Occipital lobe (tissue), 3 donors: ENCODE results near the gene BGLAP. TPM values are rescaled to one million over a fixed set of nuclear protein-coding genes. Genes with fewer than 3 reads are reported as not detected.

Experiments
- DNase-seq: peaks from one replicate; lab custom pipeline; 2025; lab: John Stamatoyannopoulos, UW
- small RNA-seq: library from RNA; depleted of rRNA; stranded (forward); fragments of <200 nt; gene quantifications from one replicate; pipeline ENCODE3, GENCODE V24; 2014
- total RNA-seq: library from RNA; depleted of rRNA; stranded (reverse); fragments of >200 nt; gene quantifications from one replicate; pipeline ENCODE4 v1.2.3, GENCODE V29; 2014

BGLAP gene
- total RNA-seq, 1 donor from 2014 or later, result not detected

DNA sequence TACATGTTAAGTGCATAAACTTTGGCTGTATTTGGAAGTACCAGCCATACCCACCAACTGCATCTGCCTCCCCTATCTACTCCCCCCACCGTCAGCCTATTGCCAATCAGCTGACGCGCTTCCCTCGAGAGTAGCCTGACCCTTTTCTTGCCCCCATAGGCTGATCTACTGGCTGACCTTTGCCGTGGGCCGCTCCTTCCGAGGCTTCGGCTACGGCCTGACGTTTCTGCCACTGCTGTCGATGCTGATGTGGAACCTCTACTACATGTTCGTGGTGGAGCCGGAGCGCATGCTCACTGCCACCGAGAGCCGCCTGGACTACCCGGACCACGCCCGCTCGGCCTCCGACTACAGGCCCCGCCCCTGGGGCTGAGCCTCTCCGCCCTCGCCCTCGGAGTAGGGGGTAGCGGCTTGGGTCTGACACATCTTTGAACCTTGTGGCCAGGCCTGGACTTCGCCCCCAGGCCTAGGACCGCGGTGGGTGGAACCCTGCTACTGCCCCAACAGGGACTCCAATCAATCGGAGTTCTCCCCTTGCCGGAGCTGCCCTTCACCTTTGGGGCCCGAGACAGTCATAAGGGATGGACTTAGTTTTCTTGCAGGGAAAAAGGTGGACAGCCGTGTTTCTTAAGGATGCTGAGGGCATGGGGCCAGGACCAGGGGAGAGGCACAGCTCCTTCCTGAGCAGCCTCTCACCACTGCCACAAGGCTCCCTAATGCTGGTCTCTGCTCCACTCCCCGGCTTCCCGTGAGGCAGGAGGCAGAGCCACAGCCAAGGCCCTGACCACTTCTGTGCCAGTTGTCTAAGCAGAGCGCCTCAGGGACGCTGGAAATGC lies 49.5 kb downstream of the BGLAP start:
- peak; percentile 78 for DNase-seq

Small RNA genes lying within 50 kb of the gene (small RNA-seq; reads per million reads assigned to genes)
- gene RF00568, result not detected

Other genes starting within 250 kb of the BGLAP start
- gene SSR2, start 221.2 kb upstream of the BGLAP start, total RNA-seq, result 193 TPM
- 25.9 TPM for gene UBQLN4, start 188.4 kb upstream of the BGLAP start, total RNA-seq
- 30.7 TPM for gene LAMTOR2, start 187.4 kb upstream of the BGLAP start, total RNA-seq
- gene RAB25, start 181.0 kb upstream of the BGLAP start, total RNA-seq, result not detected
- 42.4 TPM for gene MEX3A, start 159.7 kb upstream of the BGLAP start, total RNA-seq
- gene LMNA, start 127.5 kb upstream of the BGLAP start, total RNA-seq, result 18.1 TPM
- gene SEMA4A, start 88.6 kb upstream of the BGLAP start, total RNA-seq, result 13.6 TPM
- gene SLC25A44, start 48.1 kb upstream of the BGLAP start, total RNA-seq, result 9.7 TPM
- 29.2 TPM for gene PMF1, start 29.2 kb upstream of the BGLAP start, total RNA-seq
- gene PAQR6, start 5.9 kb downstream of the BGLAP start, total RNA-seq, result 8.6 TPM
- gene SMG5, start 40.6 kb downstream of the BGLAP start, total RNA-seq, result 31.2 TPM
- gene TMEM79, start 42.1 kb downstream of the BGLAP start, total RNA-seq, result 0.78 TPM
- gene GLMP, start 53.5 kb downstream of the BGLAP start, total RNA-seq, result 12.5 TPM
- gene VHLL, start 57.1 kb downstream of the BGLAP start, total RNA-seq, result 0.94 TPM
- gene CCT3, start 96.1 kb downstream of the BGLAP start, total RNA-seq, result 352 TPM
- not detected for gene TSACC, start 96.3 kb downstream of the BGLAP start, total RNA-seq
- not detected for gene RHBG, start 127.0 kb downstream of the BGLAP start, total RNA-seq